ENCODE data around the gene TBRG4.

The TBRG4 gene

GRCh38 chr7:45073031-45073785 is 38.3 kb downstream of the TBRG4 start:
- DNase-seq, result no peak

GRCh38 chr7:45072131-45073030 is 39.1 kb downstream of the TBRG4 start:
- DNase-seq, result no peak

- no peak for DNase-seq
Measured at GRCh38 chr7:45071528-45071927, 40.0 kb downstream of the TBRG4 start.

DNA sequence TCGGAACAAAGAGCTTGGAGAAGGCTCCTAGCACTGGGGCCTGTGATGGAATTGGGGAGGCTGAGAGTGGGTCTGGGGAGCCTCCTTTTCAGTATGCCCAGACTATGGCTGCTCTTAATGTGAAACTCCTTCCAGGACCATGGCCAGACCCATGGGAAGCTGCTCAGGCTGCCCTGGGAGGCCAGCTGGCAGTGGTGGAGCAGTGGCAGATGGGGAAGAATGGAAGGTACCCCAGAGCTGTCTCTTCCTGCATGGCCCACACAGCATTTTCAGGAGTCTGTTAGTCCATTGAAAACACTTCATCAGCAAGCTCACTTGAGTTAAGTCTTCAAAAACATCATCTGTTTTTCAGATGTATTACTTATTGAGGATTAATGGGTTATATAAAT is 41.2 kb downstream of the TBRG4 start:
- no peak for DNase-seq

DNA sequence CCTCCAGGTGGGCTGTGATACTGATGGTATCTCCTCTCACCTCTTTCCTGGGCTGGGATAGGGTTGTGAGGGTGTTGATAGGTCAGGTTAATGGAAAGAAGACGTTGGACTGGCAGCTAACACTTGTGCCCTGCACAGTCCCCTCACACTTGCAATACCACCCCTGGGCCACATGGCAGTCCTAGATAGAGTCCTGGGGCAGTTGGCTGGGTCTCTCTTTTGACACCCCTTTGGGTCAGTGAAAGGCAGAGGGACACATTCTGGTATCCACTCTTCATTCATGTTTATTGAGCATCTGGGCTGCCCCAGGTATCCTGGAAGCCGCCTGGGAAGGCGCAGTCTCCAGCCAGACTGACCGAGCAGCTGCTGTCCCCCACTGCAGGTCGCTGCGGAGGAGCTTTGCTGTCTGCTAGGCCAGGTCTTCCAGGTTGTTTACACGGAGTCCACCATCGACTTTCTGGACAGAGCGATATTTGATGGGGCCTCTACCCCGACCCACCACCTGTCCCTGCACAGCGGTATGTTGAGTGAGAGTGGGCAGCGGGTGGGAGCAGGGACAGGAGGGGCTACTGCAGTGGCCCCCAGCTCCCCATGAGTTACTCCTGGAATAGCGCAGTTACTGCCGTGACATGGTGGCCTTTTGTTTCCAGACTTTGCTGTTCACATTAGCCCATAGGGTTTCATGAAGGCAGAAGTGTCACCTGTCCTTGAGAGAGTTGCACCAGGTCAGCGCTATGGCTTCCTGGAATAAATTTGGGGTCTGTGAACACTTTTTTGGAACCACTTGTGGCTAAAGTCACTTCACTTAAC is 41.8 kb downstream of the TBRG4 start:
- no peak for DNase-seq

- no peak for DNase-seq
Measured at GRCh38 chr7:45068236-45069023, 43.1 kb downstream of the TBRG4 start.

DNA sequence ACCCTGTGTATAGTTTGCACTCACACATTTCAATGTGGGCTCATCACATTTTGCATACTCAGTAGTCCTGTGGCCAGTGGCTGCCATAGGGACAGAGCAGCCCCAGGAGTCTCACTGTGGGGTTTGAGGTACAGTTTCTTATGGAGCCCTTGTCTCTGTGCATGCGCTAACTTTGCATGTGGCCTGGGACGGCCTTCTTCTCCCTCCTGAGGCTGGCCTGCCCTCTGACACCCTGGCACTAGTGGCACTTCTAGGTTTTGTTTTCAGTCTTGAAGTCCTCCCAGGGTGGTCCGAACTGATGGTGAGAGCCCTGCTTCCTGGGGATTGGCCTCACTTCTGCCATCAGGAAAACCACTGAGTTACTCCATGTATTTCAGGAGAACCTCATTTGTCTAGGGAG is 43.9 kb downstream of the TBRG4 start:
- no peak for DNase-seq

DNA sequence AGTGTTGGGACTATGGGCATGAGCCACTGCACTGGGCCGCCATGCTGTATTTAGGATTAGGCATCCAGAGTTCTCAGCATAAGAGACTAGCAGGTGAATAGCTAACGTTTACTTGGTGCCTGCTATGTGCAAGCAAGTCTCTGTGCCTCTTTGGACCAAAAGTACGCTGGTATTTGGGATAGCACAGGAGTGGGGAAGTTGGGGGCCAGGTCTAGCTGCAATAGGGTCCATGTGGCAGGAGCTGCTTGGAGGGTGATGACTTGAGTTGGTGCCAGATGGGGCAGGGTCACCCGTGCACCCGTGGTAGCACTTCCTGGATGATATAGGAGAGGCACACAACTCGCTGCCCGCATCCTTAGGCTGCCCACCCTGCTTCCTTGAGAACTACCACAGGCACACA is 45.1 kb downstream of the TBRG4 start:
- DNase-seq, result no peak

GRCh38 chr7:45065031-45065995 is 46.2 kb downstream of the TBRG4 start:
- DNase-seq, result no peak

DNA sequence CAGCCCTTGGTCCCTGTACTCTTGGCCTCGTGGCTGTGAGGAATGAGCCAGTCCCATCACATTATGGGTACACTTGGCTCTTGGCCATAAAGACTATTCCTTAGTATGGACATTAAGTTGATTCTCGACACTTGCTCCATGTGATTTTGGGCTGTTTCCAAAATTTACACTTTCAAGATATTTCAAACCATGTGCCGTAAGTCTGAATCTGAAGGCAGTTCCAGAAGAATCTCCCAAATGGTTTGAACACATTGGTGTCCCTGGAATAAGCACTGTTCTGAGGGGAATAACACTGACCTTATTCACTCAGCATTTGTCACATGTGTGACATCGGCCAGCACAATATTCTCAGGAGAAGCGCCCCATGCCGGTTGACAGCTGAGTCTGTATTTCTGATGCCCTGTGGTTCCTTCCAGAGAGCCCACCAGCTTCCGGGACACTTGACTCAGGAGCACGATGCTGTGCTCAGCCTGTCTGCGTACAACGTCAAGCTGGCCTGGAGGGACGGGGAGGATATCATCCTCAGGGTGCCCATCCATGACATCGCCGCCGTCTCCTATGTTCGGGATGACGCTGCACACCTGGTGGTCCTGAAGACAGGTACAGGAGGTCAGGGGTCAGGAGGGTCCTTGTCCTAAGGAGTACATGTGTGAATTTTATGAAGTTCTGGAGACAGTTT is 47.3 kb downstream of the TBRG4 start:
- no peak for DNase-seq

DNA sequence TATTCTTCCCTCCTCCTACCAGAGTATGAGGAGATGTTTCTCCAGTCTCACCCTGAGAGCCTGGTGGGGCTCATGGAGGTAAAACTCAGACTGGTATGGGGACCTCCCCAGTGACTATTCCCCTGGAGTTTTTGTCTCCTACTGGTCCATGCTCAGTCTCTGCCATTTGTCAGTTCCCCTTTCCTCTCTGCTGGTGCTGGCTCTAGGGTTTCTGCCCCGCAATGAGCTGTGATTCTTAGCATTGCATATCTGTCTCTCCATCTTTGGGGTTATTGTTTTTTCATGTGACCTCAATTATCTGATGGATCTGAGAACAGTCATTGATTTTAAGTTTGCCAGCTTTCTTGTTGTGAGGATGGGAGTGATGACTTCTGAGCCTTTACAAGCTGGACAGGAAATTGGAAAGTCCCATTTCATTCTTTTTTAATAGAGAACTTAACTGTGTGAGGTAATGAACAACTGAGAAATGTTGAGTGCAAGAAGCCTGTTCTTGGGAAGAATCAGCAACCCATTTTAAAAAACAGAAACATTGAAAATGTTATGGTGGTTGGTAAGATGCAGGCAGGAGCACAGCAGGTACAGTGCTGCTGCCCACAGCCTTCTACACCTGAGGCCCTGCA is 49.6 kb downstream of the TBRG4 start:
- DNase-seq, result no peak

- no peak for DNase-seq
Measured at GRCh38 chr7:45061352-45061751, 50.1 kb downstream of the TBRG4 start.

DNA sequence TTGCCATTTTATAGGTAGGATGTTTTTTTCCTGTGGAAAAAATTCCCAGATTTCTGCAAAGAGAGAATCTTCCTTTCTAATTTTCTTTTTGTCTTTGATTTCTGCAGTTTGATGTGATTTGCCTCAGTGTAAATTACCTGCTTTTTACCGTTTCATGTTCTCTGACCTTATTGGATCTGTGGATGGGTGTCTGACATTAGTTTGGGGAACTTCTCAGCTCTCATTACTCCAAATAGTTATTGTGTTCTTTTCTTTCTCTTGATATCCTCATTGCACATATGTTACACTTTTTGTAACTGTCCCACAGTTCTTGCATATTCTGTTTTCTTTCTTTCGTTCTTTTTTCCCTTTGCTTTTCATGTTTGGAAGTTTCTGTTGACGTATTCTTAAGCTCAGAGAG is 51.2 kb downstream of the TBRG4 start:
- DNase-seq, result no peak

GRCh38 chr7:45057878-45058277 is 53.6 kb downstream of the TBRG4 start:
- no peak for DNase-seq

GRCh38 chr7:45055594-45056219 is 55.8 kb downstream of the TBRG4 start:
- DNase-seq, result no peak

GRCh38 chr7:45055016-45055415 is 56.5 kb downstream of the TBRG4 start:
- DNase-seq, result no peak

DNA sequence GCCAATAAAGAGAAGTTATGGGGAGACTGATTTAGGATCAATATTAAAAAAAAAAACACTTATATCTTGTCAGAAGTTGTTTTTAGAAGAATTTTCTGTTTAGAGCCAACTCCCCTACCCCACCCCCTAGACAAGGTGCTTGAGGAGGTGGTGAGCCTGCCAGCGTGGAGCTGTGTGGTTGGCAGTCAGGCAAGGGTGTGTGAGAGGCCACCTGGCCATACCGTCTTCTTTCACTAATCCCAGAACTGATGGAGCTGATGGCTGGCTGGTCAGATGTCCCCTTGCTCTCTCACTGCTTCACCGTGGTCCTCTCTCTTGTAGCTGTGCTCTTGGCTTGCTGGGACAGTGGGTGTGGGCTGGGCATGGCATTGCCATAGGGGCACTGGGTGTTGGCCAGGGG is 57.1 kb downstream of the TBRG4 start:
- no peak for DNase-seq

DNA sequence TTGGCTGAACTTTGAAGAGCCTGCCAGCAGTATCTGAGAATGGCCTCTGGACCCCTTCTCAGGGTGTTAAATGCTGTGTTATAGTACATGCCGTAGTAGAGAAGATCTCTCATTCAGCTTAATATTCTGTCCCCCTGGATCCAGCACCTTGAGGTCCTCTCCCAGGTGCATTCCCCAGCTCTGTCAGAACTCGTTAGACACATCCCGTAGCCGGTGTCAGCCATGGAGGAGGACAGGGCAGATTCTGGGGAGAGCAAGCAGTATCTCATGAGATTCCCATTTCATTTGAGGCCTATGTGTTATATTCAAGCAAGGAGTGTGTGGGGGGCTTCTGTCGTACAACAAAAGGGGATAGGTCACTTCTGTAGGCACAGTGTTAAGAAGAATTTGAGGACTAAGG is 57.6 kb downstream of the TBRG4 start:
- DNase-seq, result no peak

GRCh38 chr7:45053401-45053800 is 58.1 kb downstream of the TBRG4 start:
- no peak for DNase-seq

DNA sequence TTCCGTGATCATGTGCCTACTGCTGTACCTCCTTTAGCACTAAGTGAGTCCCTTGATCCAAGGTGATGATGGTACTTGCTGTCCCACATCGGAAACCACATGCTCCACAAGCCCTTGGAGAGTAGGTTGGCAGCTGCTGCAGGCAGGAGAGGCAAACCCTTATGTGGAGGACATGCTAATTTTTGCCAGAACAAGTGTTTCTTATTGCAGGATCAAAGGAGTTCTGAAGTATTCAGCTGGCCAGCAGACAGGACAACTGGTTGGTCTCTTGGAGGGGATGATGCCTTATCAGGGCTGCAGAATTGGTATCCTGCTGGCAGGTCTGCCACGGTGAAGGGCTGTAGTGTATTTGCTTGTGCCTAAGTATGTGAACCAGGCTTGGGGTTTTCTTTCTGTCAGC is 59.5 kb downstream of the TBRG4 start:
- no peak for DNase-seq
